ENCODE measurements around the gene TANGO2.

TANGO2 gene, protein sequence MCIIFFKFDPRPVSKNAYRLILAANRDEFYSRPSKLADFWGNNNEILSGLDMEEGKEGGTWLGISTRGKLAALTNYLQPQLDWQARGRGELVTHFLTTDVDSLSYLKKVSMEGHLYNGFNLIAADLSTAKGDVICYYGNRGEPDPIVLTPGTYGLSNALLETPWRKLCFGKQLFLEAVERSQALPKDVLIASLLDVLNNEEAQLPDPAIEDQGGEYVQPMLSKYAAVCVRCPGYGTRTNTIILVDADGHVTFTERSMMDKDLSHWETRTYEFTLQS

DNA sequence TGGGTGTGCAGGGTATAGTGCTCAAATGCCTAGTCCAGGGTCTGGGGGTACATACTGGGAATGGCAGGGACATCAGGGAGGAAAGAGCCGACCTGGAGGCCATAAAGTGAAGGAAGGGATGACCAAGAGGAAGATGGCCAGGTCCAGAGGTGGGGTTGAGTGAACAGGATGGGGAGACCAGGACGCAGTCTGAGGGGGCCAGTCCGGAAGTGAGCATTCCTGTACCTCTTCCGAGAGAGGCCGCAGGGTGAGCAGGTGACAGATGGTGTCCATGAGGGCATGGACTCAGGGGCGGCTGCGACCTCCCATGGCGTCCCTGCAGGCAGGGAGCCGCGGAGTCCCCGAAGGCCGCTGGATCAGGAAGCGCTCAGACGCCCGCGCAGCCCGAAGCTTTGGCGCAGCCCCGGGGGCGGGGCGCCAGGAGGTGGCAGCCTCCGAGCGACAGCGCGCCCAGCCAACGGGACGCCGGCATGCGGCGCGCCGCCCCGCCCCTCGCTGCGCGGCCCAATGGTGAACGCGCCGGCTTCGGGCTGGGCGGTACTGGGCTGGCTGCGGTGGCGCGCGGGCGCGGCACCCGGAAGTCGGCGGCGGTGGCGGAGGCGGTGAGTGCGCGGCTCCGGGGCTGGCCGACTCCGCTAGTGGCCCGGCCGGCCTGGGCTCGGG is at the start of gene TANGO2:
Gene TANGO2 (plus strand): TSS at position 578 of the 663 bp plus-strand sequence. CDS start 15,689 bp downstream, outside the sequence.
- DNase-seq: peak; percentile 92

DNA sequence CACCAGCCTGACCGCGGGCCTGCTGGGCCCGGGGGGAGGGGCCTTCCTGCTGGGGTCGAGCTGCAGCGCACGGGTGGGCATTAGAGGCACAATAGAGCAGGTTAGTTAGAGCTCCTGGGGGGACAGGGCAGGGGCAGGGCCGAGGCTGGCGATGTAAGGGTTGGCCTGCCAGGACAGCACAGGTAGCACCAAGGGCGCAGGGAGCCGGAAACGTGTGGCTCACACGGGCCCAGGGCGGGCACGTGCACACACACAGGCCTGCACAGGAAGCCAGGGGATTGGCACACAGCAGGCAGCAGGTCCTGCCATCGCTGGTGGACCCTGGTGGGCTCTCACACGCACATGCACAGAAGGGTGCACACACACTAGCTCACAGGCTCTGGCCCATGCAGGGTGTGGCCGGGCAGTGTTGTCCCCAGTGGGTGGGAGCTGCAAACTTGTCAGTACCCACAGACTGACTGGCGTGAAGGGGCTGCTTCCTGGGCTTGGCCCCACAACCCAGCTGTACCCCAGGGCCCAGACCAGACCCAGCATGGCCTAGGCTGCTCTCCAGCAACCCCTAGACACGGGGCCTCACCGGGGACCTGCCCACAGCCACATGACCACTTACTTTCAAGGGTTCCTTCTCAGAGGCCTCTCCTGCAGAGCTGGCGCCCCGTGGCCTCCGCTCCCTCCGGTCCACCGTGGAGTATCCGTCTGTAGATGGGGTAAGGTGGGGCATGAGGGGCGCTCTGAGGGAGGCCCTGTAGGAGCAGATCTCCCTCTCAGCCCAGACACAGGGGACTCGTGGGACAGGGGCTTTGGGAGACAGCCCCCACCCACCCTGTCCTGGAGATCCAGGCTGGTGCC is 49.4 kb upstream of the TANGO2 start:
- no peak for DNase-seq

DNA sequence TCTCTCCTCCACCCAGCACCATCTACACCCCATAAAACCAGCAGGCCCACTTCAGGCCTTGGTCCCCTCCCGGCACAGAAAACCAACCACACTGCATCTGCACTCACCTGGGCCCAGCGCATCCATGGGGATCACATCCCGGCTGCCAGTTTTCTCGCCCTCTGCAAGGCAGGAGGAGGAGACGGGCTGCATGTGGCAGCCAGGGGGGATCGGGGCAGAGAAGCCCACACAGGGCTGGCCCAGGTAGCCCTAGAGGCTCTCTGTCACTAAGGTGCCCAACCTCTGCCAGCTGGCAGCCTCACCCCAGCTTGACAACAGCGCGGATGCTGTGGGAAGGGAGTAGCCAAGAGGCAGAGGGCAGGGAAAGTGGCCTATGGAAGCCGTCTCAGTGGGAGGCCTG is 48.7 kb upstream of the TANGO2 start:
- no peak for DNase-seq

DNA sequence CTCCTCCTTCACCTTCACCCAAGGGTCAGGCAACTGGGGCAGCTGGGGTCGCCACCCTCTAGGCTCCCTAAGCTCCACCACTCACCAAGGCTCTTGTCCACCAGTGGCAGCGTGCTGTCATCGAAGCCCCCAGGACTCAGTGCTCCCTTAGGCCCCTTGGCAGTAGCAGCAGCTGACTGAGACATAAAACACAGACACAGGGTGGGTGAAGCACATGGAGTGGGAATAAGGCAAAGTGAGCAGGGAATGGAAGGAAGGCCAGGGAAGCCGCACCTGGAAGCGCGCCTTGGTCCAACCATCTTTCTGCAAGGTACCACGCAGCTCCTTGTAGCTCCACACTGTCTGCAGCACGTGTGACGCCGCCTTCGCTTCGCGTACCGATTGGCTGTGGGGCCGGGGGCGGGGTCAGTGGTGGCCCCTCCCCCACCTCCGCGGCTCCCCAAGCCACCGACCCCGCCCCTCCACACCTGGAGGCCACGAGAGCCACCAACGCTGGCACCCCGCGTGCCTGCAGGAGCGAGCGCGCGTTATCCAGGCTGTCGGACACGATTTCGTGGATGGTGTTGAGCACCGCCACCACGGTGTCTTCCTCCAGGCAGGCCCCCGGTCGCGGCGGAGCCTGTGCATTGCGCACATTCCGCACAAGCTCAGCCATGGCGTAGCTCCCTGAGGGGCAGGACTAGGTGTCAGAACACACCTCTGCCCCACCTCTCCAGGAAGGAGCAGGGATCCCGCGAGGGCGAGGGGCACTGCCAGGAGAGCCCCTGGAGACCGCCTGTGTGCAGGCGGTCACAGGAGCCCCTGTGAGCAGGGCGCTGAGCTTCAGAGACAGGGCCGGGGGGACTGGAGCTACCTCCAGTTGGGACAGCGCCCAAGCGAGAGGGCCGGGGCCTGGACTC is 48.0 kb upstream of the TANGO2 start:
- DNase-seq: no peak

DNA sequence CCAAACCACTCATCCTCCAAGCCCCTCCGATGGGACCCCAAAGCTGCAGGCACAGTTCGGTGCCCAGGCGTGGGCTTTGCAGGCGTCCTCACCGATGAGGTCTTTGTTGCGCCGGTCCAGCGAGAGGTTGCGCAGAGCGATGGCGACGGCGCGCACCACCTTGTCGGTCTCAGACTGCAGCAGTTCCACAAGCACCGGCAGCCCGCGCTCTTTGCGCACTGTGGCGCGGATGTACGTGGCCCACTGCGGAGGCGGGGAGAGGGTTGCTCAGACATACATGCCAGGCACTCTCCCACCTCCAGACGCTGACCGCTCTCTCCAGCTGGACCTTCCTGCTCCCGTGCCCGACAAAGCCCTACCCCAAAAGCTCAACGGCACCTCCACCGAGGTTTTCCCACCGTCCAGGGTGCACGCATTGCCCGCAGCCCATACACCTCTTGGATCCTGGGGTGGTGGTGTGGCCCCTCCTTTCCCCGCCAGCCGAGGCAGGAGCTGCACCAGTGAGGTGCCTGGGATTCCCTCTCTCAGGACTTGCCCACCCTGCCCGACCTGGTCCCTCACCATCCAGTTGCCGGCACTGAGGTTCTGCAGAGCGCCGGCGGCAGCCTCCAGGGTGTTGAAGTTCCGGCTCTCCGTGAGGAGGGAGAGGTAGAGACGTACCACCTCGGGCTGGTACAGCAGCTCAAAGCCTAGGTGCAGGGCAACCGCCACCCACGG is 47.2 kb upstream of the TANGO2 start:
- DNase-seq: no peak

DNA sequence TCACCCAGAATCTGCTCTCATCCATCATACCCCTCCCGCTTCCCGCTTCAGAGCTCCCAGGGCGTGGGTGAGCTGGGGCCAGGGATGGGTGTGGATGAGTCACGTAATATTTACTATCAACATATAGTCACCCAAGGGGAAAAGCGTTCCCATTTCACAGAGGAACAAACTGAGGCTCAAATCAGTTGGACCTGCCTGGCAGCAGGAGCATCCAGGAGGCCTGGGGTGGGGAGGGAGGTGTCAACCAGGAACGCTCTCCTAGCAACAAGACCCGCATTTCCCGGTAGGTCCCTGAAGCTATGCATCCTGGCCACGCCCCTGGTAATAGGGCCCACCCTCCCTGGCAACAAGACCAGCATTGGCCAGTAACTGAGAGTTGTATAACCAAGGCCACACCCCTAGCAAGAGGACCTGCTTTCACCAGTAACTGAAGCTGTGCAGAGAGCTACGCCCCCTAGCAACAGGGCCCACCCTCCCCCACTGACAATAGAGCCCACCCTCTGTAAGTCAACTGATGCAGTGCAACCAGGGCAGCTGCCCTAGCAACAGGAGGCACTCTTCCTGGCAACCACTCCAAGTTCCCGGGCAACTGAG is 46.5 kb upstream of the TANGO2 start:
- DNase-seq: no peak

DNA sequence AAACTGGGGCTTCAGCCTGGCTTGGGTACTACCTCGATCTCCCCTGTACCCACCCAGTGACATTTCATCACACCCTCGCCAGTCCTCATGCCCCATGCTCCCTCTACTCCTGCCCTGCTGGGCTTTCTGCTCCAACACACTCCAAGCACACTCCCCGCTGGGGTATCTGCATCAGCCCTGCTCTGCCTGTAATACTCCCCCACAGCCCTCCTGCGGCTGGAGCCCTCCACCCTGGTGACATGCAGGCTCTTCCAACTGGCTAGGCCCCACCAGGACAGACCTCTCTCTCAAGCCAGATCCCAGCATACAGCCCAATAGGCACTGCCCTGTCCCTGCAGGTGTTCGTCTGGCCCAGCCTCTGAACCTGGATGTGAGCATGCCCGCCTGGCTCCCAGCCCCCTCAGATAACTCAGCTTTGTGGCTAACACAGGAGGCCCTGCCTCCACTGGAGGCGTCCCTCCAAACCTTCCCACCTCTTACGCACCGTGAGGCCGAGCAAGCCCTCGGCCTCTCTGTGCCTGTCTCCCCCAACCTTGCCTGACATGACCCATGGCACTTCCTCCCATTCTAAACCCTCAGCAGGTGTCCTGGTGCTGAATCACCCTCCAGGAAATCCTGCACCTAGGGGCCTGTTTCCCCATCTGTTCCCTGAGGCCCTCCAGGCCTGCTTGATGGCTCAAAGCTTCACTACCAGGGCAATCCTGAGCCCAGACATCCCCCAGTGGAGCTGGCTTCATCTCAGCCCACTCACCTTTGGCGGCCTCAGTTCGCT is 45.8 kb upstream of the TANGO2 start:
- no peak for DNase-seq

DNA sequence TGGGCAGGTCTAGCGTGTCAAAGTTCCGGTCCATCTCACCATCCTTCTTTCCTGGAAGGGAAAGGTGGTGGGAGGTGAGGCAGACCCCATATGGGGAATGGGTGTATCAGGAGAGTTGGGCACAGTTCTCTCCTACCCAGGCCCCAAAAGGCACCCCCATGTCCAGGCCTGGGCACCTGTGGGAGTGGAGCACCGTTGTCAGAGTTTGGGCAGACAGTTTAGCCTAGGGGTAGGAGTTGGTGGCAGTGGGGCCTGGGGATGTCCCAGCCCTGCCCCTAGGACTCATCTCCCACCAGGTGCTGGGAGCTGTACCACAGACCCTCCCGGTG is 45.2 kb upstream of the TANGO2 start:
- DNase-seq: no peak

DNA sequence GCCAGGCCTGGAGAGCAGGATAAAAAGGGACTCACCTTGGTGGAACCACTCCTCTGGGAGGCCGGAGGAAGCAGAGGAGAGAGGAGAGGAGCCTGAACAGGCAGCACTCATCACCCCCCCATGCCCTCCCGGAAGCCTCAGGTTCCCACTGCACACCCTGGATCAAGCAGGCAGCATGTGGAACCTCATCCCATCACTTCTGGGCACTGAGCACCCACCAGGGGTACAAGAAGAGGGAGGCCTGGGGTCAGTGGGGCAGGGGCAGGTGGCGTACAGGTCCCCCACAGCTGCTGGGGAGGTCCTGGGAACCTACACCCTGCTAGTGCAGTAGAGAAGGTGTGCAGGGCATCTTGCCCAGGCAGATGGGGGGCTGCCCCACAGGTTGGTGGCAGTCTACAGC is 44.2 kb upstream of the TANGO2 start:
- no peak for DNase-seq

DNA sequence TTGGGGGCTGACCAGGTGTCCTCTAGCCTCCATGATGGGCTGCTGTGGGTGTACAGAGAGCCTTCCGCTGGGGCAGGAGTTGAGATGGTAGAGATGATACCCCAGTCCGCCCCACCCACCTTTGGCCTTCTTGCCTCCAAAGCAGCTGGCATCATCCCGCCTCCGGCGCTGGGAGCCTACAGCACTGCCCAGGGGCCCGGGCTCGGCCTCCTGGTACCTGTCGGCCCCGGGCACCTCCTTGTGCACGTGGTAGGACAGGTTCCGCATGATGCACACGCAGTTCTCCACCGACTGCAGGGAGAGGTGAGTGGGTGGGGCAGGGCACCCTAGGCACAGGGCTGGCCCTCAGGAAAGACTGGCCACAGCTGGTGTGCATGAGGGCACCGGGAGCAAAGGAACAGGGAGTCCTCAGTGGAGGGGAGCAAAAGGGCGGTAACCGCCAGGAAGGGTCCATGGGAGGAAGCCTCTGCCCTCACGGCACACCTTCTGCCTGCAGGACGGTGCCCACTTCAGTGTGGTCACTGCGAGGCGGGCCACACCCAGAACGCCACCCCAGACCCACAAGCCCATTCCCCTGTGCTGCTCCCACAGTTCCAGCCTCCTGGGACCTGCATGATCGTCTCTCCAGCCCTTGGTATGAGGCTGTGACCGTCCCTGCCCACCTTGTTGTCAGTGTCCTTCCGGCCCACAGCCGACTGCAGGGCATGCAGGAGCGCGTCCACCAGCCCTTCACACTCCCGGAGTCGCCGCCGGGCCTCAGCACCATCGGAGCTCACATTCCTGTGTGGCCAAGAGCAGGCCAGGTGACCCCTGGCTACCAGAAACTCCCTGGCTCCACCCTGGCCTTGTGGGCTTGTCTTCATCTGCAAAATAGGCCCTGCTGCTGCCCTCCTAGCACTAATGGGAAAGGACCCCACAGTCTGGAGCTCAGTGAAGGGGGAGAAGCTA is 43.3 kb upstream of the TANGO2 start:
- DNase-seq: no peak

DNA sequence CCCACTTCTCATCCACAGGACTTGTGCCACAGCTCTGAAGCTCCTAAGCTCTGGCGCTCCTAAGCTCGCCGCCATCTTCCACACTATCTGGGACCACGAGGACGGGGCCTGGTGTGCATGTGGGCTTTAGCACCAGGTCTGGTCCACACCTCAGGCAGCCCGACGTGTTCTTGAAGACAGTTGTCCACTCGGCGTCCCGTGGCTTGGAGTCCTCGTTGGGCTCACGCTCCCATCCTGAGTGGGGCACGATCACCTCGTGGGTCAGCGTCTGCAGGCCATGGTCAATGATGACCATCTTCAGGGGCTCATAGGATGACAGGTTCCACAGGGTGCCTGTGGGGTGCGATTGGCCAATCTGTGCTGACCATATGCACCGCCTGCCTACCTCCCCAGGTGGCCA is 42.2 kb upstream of the TANGO2 start:
- DNase-seq: no peak

DNA sequence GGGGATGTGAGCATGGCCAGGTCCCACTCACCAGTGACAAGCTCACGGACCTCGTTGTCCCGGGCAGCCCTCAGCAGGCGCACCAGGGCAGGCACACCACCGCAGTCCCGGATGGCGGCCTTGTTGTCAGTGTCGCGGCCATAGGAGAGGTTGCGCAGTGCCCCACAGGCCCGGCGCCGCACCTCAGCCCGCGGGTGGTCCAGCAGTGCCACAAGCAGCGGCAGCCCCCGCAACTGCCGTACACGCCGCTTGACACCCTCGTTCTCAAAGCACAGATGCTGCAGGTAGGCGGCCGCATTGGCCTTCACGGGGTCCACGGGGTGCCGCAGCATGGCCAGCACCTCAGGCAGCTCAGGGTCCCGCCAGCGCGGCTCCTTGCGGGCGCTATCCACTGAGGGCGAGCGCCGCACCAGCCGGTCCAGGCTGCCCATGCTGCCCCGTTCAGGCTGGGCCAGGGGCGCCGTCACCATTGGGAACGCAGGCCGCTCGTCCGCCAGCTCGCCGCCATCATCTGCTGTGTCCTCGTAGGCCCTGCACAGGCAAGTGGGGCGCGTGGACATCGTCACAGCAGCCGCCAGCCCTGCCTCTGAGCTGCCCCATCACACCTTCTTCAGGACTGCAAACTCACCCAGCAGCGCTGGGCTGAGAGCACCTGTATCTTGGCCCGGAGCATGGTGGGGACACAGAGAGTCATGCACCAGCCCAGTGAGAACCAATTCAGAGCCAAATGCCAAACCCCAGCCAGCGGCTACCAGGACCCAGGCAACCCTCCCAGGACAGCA is 41.0 kb upstream of the TANGO2 start:
- no peak for DNase-seq

DNA sequence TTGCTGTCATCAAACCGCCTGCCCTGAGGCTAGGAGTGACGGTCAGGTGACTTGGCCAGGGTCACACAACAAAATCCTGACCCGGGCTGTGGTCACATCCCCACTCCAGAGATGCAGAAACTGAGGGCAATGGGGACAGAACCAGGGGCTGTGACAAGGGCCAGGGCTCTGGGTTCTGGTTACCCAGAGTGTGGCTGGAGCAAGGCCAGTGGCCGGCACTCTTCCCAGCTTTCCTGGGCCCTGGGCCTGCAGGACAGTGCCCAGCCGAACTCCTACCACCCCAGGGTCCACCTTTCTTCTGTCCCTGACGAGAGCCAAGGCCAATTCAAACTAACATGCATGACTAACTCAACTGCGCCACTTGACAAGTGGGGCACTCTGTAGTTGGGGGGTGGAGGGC is 40.1 kb upstream of the TANGO2 start:
- no peak for DNase-seq

DNA sequence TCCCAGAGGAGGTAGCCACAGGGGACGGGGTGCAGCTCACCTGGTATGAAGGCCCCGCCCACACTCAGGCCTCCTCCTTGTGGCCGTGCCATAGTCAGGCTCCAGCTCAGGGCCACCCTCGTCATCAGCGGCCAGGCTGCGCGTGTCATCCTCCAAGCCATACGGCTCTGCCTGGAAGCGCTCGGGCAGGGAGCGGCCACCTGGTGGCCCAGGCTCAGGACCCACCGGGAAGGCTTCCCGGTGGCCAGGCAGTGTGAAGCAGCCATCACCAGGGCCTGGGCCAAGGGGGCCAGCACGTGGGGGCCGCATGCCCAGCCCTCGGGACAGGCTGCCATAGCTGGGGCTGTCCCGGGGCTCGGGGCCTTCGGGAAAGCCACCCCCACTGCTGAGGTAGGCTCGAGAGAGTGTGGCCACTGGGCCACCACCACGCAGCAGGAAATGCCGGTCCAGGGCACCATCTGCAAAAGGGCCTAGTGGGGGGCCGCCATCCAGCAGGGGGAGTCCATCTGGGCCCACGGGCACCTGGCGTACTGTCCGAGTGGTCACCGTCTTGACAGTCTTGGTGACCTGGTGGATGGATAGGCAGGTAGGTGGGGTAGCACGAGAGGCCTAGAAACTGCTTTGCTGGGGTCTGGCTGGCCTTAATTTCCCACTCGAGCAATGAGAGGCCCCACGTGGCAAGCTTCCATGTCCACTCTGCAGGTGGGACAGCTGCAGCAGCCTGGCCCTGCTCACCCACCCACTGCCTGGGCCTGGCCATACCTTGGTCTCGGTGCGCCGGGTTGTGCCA is 39.5 kb upstream of the TANGO2 start:
- no peak for DNase-seq

DNA sequence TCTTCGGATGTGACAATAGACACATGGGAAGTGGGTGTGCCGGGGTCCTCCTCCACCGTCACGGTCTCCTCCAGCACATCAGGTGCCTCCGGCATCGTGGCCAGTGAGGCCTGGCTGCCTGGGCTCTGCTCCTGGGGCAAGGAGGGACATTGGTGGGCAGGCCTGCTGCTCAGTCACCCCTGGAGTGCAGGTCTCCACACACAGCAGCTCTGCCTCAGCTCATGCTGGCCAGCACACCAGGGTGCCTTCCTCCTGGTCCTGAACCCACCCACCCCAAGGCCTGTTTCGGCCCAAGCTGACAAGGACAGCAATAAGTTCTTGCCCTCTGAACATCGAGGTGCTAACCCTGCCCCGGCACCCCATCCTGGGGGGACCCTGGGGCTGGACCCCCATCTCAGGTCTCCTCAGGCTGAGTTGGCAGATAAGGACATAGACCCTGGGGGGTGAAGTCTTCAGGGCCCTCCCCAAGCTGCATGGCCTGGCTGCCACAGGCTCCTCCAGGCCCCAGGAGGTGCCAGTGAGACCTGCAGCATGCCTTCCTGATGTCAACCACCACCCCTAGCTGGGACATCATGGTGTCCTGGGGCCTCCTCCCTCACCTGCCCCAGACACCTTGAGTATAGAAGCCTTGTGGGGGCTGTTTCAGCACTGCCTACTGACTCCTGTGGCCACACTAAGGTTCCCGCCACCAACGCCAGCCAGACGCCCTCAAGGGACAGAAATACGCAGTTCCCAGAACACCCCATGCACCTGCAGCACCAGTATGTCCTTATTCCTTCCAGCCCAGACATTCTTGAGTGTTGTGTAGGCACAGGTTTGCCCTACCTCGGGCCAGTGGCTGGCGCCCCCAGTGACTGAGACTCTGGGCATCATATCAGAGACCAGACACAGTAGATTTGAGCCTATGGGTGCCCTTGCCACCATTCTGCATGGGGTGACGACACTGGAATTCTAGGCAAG is 38.7 kb upstream of the TANGO2 start:
- no peak for DNase-seq

DNA sequence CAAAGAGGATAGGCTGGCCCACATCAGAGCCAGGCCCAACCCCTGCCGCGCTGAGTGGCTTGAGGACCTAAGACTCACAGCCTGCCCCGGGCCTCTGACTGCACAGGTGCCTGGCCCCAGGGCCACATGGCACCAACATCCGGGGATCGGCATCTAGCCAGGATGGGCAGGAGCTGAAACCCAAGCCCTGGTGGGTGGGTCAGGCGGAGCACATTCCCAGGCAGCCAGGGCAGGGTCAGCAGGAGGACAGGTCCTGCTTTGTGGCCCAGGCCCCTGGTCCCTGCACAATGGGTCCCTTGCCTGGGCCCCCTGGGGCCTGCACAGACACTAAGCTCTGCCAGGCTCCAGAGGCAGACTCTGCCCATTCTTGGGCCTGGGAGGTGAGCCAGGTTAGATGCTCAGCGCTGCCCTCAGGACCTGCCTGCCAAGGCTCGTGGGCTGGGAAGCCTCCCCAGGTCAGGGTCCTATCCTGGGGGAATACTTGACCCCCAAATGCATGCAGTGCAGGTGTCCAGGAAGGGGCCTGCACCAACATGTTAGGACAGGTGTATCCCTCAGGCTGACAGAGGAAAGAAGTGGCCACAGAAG is 37.8 kb upstream of the TANGO2 start:
- DNase-seq: no peak

DNA sequence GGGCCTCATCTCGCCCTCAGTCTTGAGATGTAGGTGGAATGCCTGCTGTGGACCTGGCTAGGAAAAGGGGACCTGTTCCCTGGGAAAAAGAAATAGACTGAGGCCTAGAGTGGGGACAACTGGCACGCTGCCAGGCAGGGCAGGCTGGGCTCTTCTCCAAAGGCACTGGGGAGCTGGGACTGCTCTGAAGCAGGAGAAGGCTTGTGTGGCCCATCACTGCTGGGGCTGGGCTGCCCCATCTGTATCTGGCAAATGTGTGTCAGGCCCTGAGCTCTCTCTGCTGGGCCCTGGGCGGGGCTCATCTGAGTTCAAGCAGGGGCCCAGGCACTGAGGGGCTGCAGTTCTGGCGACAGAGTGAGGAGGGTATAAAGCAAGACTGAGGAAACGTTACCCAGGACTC is 37.2 kb upstream of the TANGO2 start:
- no peak for DNase-seq
